ENCODE results near the gene IFIT1.
"Not testable (repeated sequence)": the region's sequence is repeated elsewhere in the genome, so short reads cannot be mapped to it uniquely, and the experiment has no call there.

IFIT1 gene

GRCh38 chr10:89442289-89442688 is 49.9 kb downstream of the IFIT1 start:
- DNase-seq, result no peak

DNA sequence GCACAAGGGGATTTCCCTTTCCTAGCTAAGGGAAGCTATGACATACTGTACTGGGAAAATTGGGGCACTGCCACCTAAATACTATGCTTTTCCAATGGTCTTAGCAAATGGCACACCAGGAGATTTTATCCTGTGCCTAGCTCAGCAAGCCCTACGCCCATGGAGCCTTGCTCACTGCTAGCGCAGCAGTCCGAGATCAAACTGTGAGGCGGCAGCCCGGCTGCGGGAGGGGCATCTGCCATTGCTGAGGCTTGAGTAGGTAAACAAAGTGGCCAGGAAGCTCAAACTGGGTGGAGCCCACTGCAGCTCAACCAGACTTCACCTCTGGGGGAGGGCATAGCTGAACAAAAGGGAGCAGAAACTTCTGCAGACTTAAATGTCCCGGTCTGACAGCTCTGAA is 52.4 kb downstream of the IFIT1 start:
- DNase-seq, result not testable (repeated sequence)

- DNase-seq, result no peak
Observed at GRCh38 chr10:89450901-89451300, 58.5 kb downstream of the IFIT1 start.

- no peak for DNase-seq
Observed at GRCh38 chr10:89452193-89452592, 59.8 kb downstream of the IFIT1 start.

GRCh38 chr10:89454561-89455347 is 62.3 kb downstream of the IFIT1 start:
- DNase-seq, result no peak

Measured in central memory CD4-positive, alpha-beta T cell (primary cell).